MCF 10A (cell line): ENCODE results near the gene METTL16. TPM values are rescaled to one million over a fixed set of nuclear protein-coding genes. Genes with fewer than 3 reads are reported as not detected.

Experiments used
- BruUV-seq: library from RNA; stranded (reverse); fragments of 400-500 nt; replicated peaks from 2 replicates; lab custom pipeline; 2021; lab: Mats Ljungman, UMichigan
- CTCF ChIA-PET: fragments of 300-600 bp; sonication (Branson Sonifier 250); formaldehyde crosslinking; extraction: SDS; loops from one replicate; lab custom pipeline; 2021; ENCODE audit warnings: antibody characterized with exemption, inconsistent platforms; lab: Yijun Ruan, JAX
- POLR2A ChIA-PET: fragments of 300-600, 350-650 bp; sonication (Branson Sonifier 250); formaldehyde crosslinking; extraction: SDS; loops from one replicate; lab custom pipeline; 2020; ENCODE audit warnings: antibody characterized with exemption, inconsistent platforms; lab: Yijun Ruan, JAX
- DNase-seq: peaks from one replicate; pipeline ENCODE4 v3.0.0-alpha.2; 2018; ENCODE audit not compliant: unreplicated experiment
- H3K27ac Mint-ChIP-seq: one replicate; pipeline ENCODE4 v1.8.0; 2022; ENCODE audit warnings: mild to moderate bottlenecking, low read depth, mixed read lengths; ENCODE audit not compliant: unreplicated experiment
- H3K27me3 Mint-ChIP-seq: one replicate; pipeline ENCODE4 v1.8.0; 2022; ENCODE audit warnings: mixed read lengths; ENCODE audit not compliant: insufficient read depth, unreplicated experiment
- H3K36me3 Mint-ChIP-seq: one replicate; pipeline ENCODE4 v1.8.0; 2022; ENCODE audit warnings: mild to moderate bottlenecking, moderate library complexity, mixed read lengths; ENCODE audit not compliant: insufficient read depth, unreplicated experiment
- H3K4me1 Mint-ChIP-seq: one replicate; pipeline ENCODE4 v1.8.0; 2022; ENCODE audit warnings: mixed read lengths; ENCODE audit not compliant: insufficient read depth, unreplicated experiment
- H3K4me3 Mint-ChIP-seq: one replicate; pipeline ENCODE4 v1.8.0; 2022; ENCODE audit warnings: mild to moderate bottlenecking, moderate library complexity, mixed read lengths; ENCODE audit not compliant: unreplicated experiment
- H3K9me3 Mint-ChIP-seq: one replicate; pipeline ENCODE4 v1.8.0; 2022; ENCODE audit warnings: mixed read lengths; ENCODE audit not compliant: unreplicated experiment
- intact Hi-C: fragments of 100-400 bp; cut with micrococcal nuclease; formaldehyde crosslinking; loops from 2 replicates; pipeline ENCODE4 v1.14.1; 2022
- total RNA-seq: library from RNA; stranded (reverse); gene quantifications from 2 replicates; pipeline ENCODE4 v1.2.3, GENCODE V29; 2022
- TF ChIP-seq, protein P1 (sequence below): fragments of 200-600 bp; IDR thresholded peaks from one replicate; pipeline ENCODE4 v1.8.0; 2022; ENCODE audit warnings: antibody characterized with exemption, mild to moderate bottlenecking; ENCODE audit not compliant: unreplicated experiment

METTL16 gene
- total RNA-seq, 1 experiment from 2014 or later = 41.4 TPM

DNA sequence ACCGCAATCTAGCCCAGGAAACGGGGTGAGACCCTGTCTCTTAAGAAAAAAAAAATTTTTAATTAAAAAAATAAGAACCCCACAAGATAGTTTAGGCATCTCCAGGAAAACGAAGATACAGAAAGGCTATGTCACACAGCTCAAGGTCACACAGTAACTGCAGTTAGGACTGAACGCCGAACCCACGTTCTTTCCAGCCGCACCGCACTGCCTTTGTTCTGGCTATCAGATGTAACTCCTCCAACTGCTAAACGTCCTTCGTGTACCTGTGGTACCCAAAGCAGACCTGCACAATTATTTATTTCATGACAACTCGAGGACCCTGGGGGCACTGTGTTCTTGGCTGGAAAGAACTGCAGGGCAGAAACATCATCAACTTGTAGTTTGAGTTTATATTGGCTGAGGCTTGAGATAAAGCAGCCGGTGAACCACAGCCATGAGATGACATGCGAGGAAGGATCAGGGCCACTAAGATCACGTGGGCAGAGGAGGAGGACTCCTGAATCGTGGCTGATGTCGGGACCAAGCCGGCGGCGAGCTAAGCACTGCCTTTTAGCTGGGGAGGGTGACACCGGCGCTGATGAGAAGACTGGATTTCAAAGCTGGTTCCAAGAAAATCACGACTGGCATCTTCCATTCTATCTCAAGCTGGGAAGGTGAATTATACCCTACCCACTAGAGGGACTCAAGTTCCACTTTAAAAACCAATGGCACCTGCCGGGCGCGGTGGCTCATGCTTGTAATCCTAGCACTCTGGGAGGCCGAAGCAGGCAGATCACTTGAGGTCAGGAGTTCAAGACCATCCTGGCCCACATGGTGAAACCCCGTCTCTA lies 90.2 kb downstream of the METTL16 start:
- Mint-ChIP-seq H3K4me3 (no peak overlapping the region), H3K27ac (no peak overlapping the region), H3K4me1 (peaks cover 9% of the 10 kb centered on the region), H3K9me3 (no peaks in the 10 kb centered on the region), H3K36me3 (peaks cover 41% of the 10 kb centered on the region), H3K27me3 (no peaks in the 10 kb centered on the region)
- BruUV-seq = no TSS peak
- intact Hi-C loops = no loop called here
- TF ChIP-seq, protein P1, sequence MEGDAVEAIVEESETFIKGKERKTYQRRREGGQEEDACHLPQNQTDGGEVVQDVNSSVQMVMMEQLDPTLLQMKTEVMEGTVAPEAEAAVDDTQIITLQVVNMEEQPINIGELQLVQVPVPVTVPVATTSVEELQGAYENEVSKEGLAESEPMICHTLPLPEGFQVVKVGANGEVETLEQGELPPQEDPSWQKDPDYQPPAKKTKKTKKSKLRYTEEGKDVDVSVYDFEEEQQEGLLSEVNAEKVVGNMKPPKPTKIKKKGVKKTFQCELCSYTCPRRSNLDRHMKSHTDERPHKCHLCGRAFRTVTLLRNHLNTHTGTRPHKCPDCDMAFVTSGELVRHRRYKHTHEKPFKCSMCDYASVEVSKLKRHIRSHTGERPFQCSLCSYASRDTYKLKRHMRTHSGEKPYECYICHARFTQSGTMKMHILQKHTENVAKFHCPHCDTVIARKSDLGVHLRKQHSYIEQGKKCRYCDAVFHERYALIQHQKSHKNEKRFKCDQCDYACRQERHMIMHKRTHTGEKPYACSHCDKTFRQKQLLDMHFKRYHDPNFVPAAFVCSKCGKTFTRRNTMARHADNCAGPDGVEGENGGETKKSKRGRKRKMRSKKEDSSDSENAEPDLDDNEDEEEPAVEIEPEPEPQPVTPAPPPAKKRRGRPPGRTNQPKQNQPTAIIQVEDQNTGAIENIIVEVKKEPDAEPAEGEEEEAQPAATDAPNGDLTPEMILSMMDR = no peak
- no peak for DNase-seq
- ChIA-PET CTCF (interaction anchor here (0.6 to 1.9 kb wide), 6 partner anchors 19 to 318 kb away, joined by 3 to 10 read pairs (median 3); no protein-coding TSS in a partner anchor), POLR2A (interaction anchor here (0.6 to 1.3 kb wide), 3 partner anchors 20 to 89 kb away, joined by 3 to 4 read pairs (median 3); no protein-coding TSS in a partner anchor)

DNA sequence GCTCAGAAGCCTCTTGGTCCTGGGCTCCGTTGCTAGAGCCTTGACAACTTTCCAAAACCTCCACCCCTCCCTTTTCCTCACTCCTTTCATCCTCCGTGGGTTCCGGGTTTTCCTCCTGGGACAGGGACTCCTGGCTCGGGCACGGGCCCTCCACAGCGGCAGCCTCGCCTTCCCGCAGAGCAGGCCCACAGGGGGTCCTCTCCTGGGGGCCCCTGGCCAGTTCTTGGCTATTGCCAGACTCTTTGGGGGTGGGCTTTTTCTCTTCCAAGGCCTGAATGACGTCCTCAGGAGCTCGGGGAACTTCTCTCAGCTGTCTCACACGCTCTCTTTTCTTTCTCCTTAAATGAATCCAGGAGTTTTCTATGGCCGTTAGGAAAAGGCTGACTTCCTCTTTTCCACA lies 91.5 kb downstream of the METTL16 start:
- H3K4me1 Mint-ChIP-seq = peaks cover 9% of the 10 kb centered on the region
- H3K4me3 Mint-ChIP-seq = no peak overlapping the region
- ChIA-PET POLR2A (interaction anchor here (0.6 to 0.7 kb wide), 2 partner anchors 18 to 30 kb away, joined by 3 to 4 read pairs; no protein-coding TSS in a partner anchor), CTCF (interaction anchor here (14.4 kb wide), 1 partner anchor 38 kb away, joined by 309 read pairs; no protein-coding TSS in a partner anchor)
- no peaks in the 10 kb centered on the region for H3K27me3 Mint-ChIP-seq
- BruUV-seq = TSS peak; percentile 29
- peaks cover 27% of the 10 kb centered on the region for H3K36me3 Mint-ChIP-seq
- intact Hi-C loops = no loop called here
- H3K9me3 Mint-ChIP-seq = no peaks in the 10 kb centered on the region
- no peak for DNase-seq
- TF ChIP-seq, protein P1 = no peak
- no peak overlapping the region for H3K27ac Mint-ChIP-seq

DNA sequence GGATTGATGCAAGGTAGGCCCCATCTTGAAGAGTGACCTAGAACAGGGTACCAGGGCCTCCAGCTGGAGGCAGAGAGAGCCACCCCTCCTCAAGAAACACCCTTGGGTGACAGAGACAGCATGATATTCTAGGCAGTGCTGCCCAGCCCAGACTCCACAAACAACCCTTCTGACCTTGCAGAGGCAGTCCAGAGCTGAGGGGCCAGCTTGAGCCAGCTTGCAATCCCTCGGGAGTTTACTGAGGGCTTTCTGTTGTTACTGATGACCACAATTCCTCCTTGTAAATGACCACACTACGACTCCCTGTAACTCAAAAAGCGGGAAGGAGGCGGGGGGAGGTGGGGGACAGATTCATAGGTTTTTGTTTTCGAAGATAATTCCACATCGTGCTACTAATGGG lies 92.2 kb downstream of the METTL16 start:
- H3K4me1 Mint-ChIP-seq = peaks cover 9% of the 10 kb centered on the region
- DNase-seq = no peak
- TF ChIP-seq, protein P1 = no peak
- H3K9me3 Mint-ChIP-seq = no peaks in the 10 kb centered on the region
- CTCF ChIA-PET = interaction anchor here (14.4 kb wide), 1 partner anchor 37 kb away, joined by 309 read pairs; no protein-coding TSS in a partner anchor
- peaks cover 25% of the 10 kb centered on the region for H3K36me3 Mint-ChIP-seq
- POLR2A ChIA-PET = interaction anchor here (0.7 to 1.0 kb wide), 2 partner anchors 15 to 17 kb away, joined by 3 to 4 read pairs; no protein-coding TSS in a partner anchor
- intact Hi-C loops = no loop called here
- no TSS peak for BruUV-seq
- H3K27ac Mint-ChIP-seq = no peak overlapping the region
- no peak overlapping the region for H3K4me3 Mint-ChIP-seq
- no peaks in the 10 kb centered on the region for H3K27me3 Mint-ChIP-seq

DNA sequence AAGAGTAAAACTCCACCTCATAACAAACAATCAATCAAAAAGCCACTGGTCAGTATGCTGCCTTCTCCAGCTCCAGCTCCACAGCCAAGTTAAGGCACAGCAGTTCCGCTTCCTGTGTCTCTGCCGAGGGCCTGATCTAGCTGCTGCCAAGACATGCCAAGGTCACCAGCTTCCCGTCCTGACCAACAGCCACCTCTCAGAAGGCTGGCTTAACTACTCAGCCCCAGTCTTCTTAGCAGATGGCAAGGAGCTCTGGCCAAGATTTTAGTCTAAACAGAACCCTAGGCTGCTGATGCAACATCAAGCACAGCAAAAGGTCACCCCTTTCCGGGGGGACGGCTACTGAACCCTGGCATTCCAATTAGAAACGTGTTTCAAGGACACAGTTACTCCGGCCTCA lies 93.1 kb downstream of the METTL16 start:
- ChIA-PET POLR2A (interaction anchor here (0.9 to 3.8 kb wide), 5 partner anchors 12 to 67 kb away, joined by 3 to 39 read pairs (median 4); partner anchors contain the start of gene MNT), CTCF (interaction anchor here (0.6 to 14.4 kb wide), 3 partner anchors 12 to 244 kb away, joined by 3 to 309 read pairs (median 5); no protein-coding TSS in a partner anchor)
- Mint-ChIP-seq H3K4me1 (peaks cover 6% of the 10 kb centered on the region), H3K9me3 (no peaks in the 10 kb centered on the region), H3K27me3 (no peaks in the 10 kb centered on the region), H3K27ac (peak overlapping the region; percentile 27), H3K36me3 (peaks cover 31% of the 10 kb centered on the region), H3K4me3 (no peak overlapping the region)
- intact Hi-C loops = no loop called here
- TF ChIP-seq, protein P1 = no peak
- no TSS peak for BruUV-seq
- DNase-seq = no peak
